ENCODE results near the gene NAB2. TPM values are rescaled to one million over a fixed set of nuclear protein-coding genes. Genes with fewer than 3 reads are reported as not detected.
A peak's percentile ranks its signal among the peaks of the same experiment; 100 is the strongest.

NAB2 gene
- total and polyA plus RNA-seq, 10 of the 15 experiments (the other 5 are each of a cell fraction or from before 2014, with no cell fraction given), result 0.35 to 35.2 (median 15.3) TPM

DNA sequence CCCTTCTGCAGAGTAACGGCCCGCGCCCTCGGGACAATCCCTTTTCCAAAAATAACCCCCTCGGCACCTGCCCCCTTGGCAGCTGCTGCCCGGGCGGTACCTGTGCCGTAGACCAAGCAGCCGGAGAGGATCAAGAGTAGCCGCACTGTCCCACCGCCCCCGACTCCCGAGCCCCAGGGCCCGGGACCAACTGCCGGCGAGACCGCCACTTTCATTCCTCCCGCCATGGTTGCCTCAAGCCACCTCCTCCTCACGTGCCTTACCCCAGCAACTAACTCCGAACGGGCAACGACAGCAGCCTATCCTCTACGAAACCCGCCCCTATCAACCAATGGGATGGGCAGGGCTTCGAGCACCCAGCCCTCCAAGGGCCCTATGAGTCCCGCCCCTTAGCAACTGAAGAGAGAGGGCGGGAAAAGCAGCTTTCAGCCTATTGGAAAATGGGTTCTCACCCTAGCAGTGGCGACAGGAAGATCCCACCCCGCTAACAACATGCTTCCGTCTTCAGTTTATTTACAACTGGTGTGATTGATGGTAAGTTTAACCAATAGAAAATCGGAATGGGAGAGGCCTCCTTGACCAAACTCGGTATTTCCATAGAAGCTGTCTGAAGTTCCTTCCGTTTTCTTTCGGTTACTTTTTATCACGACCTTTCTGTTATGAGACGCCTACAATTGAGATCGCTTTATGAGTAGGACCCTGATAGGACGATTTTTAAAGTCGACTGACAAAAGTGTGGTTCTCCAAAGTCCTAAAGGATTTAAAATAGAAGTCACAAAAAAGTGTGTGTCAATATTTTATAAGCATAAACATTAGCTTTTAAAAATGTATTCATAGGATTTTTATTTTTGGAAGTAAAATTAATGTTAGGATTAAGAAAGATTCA is 10.2 kb upstream of the NAB2 start, which contains the start of gene NEMP1 (continued):
- TF ChIP-seq, protein P1, sequence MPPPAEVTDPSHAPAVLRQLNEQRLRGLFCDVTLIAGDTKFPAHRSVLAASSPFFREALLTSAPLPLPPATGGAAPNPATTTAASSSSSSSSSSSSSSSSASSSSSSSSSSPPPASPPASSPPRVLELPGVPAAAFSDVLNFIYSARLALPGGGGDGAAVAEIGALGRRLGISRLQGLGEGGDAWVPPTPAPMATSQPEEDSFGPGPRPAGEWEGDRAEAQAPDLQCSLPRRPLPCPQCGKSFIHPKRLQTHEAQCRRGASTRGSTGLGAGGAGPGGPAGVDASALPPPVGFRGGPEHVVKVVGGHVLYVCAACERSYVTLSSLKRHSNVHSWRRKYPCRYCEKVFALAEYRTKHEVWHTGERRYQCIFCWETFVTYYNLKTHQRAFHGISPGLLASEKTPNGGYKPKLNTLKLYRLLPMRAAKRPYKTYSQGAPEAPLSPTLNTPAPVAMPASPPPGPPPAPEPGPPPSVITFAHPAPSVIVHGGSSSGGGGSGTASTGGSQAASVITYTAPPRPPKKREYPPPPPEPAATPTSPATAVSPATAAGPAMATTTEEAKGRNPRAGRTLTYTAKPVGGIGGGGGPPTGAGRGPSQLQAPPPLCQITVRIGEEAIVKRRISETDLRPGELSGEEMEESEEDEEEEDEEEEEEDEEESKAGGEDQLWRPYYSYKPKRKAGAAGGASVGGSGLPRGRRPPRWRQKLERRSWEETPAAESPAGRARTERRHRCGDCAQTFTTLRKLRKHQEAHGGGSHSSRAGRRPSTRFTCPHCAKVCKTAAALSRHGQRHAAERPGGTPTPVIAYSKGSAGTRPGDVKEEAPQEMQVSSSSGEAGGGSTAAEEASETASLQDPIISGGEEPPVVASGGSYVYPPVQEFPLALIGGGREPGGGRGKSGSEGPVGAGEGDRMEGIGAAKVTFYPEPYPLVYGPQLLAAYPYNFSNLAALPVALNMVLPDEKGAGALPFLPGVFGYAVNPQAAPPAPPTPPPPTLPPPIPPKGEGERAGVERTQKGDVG (CRISPR knock-in tag; IDR thresholded peaks at IDR 0.05), result no peak
- TF ChIP-seq CHD4 (IDR thresholded peaks at IDR 0.05) (no peak), RB1 (IDR thresholded peaks at IDR 0.05; ENCODE audit: borderline replicate concordance) (peak; percentile 93; the same call in 1 of the 2 replicates), RFX5 (IDR thresholded peaks at IDR 0.05; ENCODE audit: low read depth, low read length) (peak; percentile 86), MEF2A (IDR thresholded peaks at IDR 0.05; ENCODE audit: insufficient read depth, low read depth, low read length) (0 out of 2 replicates have a peak, but pooled peaks have one; percentile 33), FOXK2 (IDR thresholded peaks at IDR 0.05) (peak; percentile 86), YY1 (IDR thresholded peaks at IDR 0.05; ENCODE audit: low read depth, low read length) (peak; percentile 93), POLR2A (IDR thresholded peaks at IDR 0.05; ENCODE audit: low read depth, low read length) (peak; percentile 90), ATF7 (IDR thresholded peaks at IDR 0.05; ENCODE audit: low read depth) (peak; percentile 44; the same call in 1 of the 2 replicates), CREM (IDR thresholded peaks at IDR 0.05; ENCODE audit: low read depth) (peak; percentile 43), SREBF1 (IDR thresholded peaks at IDR 0.05; ENCODE audit: low read length) (peak; percentile 35; the same call in 1 of the 2 replicates), CREB1 (IDR thresholded peaks at IDR 0.05; ENCODE audit: low read depth) (peak; percentile 74)
- TF ChIP-seq, protein P2, sequence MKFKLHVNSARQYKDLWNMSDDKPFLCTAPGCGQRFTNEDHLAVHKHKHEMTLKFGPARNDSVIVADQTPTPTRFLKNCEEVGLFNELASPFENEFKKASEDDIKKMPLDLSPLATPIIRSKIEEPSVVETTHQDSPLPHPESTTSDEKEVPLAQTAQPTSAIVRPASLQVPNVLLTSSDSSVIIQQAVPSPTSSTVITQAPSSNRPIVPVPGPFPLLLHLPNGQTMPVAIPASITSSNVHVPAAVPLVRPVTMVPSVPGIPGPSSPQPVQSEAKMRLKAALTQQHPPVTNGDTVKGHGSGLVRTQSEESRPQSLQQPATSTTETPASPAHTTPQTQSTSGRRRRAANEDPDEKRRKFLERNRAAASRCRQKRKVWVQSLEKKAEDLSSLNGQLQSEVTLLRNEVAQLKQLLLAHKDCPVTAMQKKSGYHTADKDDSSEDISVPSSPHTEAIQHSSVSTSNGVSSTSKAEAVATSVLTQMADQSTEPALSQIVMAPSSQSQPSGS (IDR thresholded peaks at IDR 0.05; ENCODE audit: low read length), result no peak
- TF ChIP-seq, protein P3, sequence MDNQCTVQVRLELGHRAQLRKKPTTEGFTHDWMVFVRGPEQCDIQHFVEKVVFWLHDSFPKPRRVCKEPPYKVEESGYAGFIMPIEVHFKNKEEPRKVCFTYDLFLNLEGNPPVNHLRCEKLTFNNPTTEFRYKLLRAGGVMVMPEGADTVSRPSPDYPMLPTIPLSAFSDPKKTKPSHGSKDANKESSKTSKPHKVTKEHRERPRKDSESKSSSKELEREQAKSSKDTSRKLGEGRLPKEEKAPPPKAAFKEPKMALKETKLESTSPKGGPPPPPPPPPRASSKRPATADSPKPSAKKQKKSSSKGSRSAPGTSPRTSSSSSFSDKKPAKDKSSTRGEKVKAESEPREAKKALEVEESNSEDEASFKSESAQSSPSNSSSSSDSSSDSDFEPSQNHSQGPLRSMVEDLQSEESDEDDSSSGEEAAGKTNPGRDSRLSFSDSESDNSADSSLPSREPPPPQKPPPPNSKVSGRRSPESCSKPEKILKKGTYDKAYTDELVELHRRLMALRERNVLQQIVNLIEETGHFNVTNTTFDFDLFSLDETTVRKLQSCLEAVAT (IDR thresholded peaks at IDR 0.05), result no peak
- TF ChIP-seq, protein P4, sequence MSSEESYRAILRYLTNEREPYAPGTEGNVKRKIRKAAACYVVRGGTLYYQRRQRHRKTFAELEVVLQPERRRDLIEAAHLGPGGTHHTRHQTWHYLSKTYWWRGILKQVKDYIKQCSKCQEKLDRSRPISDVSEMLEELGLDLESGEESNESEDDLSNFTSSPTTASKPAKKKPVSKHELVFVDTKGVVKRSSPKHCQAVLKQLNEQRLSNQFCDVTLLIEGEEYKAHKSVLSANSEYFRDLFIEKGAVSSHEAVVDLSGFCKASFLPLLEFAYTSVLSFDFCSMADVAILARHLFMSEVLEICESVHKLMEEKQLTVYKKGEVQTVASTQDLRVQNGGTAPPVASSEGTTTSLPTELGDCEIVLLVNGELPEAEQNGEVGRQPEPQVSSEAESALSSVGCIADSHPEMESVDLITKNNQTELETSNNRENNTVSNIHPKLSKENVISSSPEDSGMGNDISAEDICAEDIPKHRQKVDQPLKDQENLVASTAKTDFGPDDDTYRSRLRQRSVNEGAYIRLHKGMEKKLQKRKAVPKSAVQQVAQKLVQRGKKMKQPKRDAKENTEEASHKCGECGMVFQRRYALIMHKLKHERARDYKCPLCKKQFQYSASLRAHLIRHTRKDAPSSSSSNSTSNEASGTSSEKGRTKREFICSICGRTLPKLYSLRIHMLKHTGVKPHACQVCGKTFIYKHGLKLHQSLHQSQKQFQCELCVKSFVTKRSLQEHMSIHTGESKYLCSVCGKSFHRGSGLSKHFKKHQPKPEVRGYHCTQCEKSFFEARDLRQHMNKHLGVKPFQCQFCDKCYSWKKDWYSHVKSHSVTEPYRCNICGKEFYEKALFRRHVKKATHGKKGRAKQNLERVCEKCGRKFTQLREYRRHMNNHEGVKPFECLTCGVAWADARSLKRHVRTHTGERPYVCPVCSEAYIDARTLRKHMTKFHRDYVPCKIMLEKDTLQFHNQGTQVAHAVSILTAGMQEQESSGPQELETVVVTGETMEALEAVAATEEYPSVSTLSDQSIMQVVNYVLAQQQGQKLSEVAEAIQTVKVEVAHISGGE (CRISPR knock-in tag; IDR thresholded peaks at IDR 0.05), result no peak
- TF ChIP-seq, protein P5, sequence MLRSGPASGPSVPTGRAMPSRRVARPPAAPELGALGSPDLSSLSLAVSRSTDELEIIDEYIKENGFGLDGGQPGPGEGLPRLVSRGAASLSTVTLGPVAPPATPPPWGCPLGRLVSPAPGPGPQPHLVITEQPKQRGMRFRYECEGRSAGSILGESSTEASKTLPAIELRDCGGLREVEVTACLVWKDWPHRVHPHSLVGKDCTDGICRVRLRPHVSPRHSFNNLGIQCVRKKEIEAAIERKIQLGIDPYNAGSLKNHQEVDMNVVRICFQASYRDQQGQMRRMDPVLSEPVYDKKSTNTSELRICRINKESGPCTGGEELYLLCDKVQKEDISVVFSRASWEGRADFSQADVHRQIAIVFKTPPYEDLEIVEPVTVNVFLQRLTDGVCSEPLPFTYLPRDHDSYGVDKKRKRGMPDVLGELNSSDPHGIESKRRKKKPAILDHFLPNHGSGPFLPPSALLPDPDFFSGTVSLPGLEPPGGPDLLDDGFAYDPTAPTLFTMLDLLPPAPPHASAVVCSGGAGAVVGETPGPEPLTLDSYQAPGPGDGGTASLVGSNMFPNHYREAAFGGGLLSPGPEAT (IDR thresholded peaks at IDR 0.05; ENCODE audit: low read depth), result peak; percentile 63; the same call in 1 of the 2 replicates
